HG03460 (cell line): ENCODE measurements around the gene XRCC4.
"Not testable (repeated sequence)": the region's sequence is repeated elsewhere in the genome, so short reads cannot be mapped to it uniquely, and the experiment has no call there.

Experiments used
- ATAC-seq: cut with Tn5 transposase; IDR thresholded peaks from one replicate; pipeline ENCODE4 v1.9.1; 2021; ENCODE audit not compliant: unreplicated experiment

XRCC4 gene

GRCh38 chr5:83107692-83108420 lies 30.5 kb downstream of the XRCC4 start:
- ATAC-seq, result no peak

GRCh38 chr5:83109380-83109779 lies 32.0 kb downstream of the XRCC4 start:
- ATAC-seq, result no peak

- no peak for ATAC-seq
Observed at GRCh38 chr5:83115816-83116215, 38.5 kb downstream of the XRCC4 start.

DNA sequence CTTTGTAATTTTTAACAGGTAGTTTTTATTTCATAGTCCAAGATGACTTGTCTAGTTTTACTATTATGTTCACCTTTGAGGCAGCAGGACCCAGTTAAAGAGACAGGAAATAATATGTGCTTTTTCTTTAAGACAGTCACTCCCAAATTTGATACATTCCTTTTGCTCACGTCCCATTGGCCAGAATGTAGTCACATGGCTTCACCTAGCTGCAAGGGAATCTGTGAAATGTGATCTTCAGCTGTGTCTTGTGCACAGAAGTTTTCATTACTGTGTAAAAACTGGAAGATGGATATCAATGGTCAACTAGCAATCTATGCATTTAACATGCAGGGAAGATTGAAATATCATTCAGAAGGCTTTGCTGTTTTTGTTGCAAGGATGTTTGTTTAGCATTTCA lies 41.1 kb downstream of the XRCC4 start:
- no peak for ATAC-seq

- no peak for ATAC-seq
Observed at GRCh38 chr5:83118976-83119375, 41.6 kb downstream of the XRCC4 start.

GRCh38 chr5:83124593-83124992 lies 47.2 kb downstream of the XRCC4 start:
- no peak for ATAC-seq

DNA sequence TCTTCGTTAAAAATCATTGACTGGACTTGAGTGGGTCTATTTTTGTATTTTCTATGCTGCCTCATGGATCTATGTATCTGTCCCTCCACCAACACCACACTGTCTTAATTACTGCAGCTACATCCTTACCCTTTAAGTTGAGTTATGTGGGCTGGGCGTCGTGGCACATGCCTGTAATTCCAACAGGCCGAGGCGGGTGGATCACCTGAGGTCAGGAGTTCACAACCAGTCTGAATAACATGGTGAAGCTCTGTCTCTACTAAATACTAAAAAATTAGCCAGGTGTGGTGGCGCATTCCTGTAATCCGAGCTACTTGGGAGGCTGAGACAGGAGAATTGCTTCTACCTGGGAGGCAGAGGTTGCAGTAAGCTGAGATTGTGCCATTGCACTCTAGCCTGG lies 48.2 kb downstream of the XRCC4 start:
- no peak for ATAC-seq

GRCh38 chr5:83126501-83126900 lies 49.2 kb downstream of the XRCC4 start:
- ATAC-seq, result no peak

- ATAC-seq, result no peak
Observed at GRCh38 chr5:83133797-83134196, 56.5 kb downstream of the XRCC4 start.

DNA sequence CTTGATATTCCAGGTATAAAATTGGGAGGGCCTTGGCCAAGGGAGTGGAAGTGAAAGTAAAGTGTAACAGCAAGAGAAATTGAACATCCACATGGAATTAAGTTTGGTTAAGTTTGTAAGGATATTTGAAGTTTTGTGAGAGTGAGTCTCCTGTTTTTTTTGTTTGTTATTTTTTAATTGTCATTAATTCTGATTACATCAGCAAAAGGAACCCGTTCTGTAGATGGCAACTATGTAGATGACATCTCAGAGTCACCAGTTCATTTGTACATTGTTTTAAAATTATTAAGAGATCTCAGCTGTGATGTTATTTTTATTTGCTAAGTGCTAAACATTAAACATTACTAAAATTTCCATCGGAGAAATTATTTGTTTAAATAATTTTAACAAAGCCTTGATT lies 65.2 kb downstream of the XRCC4 start:
- ATAC-seq, result no peak

- ATAC-seq, result no peak
Observed at GRCh38 chr5:83145241-83145640, 67.9 kb downstream of the XRCC4 start.

- no peak for ATAC-seq
Observed at GRCh38 chr5:83145882-83146331, 68.6 kb downstream of the XRCC4 start.

- no peak for ATAC-seq
Observed at GRCh38 chr5:83146441-83146840, 69.1 kb downstream of the XRCC4 start.

- ATAC-seq, result no peak
Observed at GRCh38 chr5:83147593-83147992, 70.2 kb downstream of the XRCC4 start.

DNA sequence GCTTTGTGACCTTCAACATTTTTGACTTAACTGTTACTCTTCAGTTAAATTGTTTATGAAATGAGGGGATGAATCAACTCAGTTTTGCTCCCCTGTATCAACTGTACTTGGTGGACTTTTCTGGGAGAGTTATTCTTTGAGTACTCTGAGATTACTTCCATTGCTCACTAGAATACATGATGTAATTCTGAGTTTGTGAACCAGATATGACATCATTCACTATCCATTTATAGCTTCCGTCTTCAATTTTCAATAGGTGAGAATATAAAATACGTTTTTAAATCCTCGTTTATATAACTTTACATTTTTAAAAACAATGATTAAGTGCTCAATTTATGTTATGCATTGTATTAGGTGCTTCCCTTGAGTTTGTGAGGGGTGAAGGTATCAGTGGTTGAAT lies 71.0 kb downstream of the XRCC4 start:
- no peak for ATAC-seq

DNA sequence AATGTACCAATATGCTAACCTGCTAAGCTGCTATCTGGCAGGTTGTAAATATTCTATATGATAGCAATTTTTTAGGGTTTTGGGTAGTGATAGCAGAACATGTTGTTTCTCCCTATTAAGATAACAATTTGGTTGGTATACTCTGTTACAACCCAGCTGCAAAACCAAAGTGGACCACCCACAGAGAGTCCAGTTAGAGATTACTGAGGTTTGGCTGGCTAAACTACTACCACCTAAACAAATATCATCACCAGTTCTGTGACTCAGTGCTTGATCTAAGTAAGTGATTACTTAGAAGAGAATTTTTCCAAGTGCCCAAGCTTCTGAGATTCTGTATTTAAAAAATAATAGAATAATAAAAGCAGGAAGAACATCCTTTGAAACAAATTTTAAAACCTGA lies 72.3 kb downstream of the XRCC4 start:
- ATAC-seq, result no peak

GRCh38 chr5:83151821-83152220 lies 74.5 kb downstream of the XRCC4 start:
- no peak for ATAC-seq

DNA sequence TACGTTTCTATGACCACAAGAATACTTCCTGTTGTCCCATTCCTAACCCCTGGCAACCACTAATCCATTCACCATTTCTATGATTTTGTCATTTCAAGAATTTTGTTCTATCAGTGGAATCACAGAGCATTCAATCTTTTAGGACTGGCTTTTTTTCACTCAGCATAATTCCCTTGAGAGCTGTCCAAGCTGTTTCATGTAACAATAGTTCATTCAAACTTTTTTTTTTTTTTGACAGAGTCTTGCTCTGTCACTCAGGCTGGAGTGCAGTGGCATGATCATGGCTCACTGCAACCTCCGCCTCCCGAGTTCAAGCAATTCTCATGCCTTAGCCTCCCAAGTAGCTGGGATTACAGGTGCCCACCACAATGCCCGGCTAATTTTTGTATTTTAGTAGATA lies 75.6 kb downstream of the XRCC4 start:
- ATAC-seq, result not testable (repeated sequence)

DNA sequence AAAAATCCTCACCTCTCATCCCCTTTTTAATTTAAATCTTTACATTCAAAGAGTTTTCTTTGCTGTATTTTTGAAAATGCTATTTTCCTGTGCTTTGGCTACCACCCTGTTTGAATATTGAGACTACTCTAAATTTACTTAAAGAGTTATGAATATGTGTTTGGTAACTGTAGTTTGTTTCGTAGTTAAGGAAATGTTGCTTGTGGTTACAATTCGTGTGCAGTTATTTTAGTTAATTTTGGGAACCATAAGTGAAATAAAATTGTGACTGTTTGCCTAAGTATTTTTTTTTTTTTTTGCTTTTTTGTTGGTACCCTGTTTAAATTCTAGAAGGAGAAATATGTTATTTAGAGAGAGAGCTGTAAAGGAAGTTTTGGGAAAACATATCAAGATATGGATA lies 78.7 kb downstream of the XRCC4 start:
- ATAC-seq, result no peak

DNA sequence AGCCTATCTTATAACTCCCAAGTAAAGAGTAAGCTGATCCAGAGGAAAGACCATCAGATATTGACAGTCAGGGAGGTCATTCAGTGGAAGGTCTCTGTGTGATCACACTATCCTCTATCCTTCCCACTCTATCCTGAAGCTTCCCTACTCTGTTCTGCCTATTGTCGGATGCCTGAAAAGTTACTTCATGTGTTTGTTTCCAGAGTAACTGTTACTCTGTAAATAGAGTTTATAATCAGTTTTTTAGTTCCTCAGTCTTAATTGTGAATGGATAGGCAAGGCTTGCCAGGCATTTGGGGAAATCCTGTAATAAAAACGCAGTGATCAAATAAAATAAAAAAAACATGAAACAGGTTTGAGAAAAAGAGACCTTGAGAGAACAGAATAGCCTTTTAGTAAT lies 79.8 kb downstream of the XRCC4 start:
- ATAC-seq, result no peak

- ATAC-seq, result no peak
Observed at GRCh38 chr5:83162601-83163000, 85.3 kb downstream of the XRCC4 start.

DNA sequence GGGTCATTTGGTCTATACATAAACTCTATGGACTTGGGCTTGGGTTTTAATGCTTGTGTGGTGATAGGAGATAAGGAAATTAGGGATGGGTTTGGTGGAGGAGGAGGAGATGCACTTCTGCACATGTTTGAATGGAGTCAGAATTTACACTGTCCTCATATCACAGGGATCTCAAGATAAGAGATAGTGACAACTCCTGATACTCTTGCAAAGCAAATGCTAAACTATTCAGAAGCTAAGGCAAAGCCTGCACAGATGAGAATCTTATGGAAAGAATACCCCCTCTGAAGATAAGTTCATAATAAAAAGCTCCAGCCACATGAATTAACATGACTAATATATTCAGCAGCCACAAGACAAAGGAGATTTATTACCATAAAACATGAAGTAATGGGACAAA lies 90.2 kb downstream of the XRCC4 start:
- ATAC-seq, result no peak
